ENCODE results near the gene ADAMTS12.

- TF ChIP-seq EZH2 (IDR thresholded peaks at IDR 0.05; ENCODE audit: insufficient read depth, poor library complexity, severe bottlenecking) = no peak
- no peak for TF ChIP-seq EZH2phosphoT487 (IDR thresholded peaks at IDR 0.05; ENCODE audit: insufficient read depth, low read depth)
Measured at GRCh38 chr5:33833237-33833575, 58.6 kb downstream of the ADAMTS12 start.

Data from GM23248 (cell line).